K562 (cell line): Measurements from ENCODE around the gene PDZD2. TPM values are rescaled to one million over a fixed set of nuclear protein-coding genes. Genes with fewer than 3 reads are reported as not detected.

ENCODE experiments used
- ATAC-seq: fragments of 200-7000 bp; cut with Tn5 transposase; 3 replicates; pipeline ENCODE4 v1.9.1; 2020; ENCODE audit warnings: moderate library complexity
- BruUV-seq: library from RNA; stranded (reverse); fragments of 400-500 nt; replicated peaks from 2 replicates; lab custom pipeline; 2021; lab: Mats Ljungman, UMichigan
- CTCF ChIA-PET: fragments of 300-600 bp; formaldehyde crosslinking; extraction: SDS; loops from one replicate; lab custom pipeline; 2021; ENCODE audit warnings: low intra/inter-chr PET ratio; lab: Yijun Ruan, JAX
- POLR2A ChIA-PET: fragments of 300-600, 350-650 bp; sonication (Branson Sonifier 250); formaldehyde crosslinking; extraction: SDS; loops from one replicate; lab custom pipeline; 2021; ENCODE audit warnings: antibody characterized with exemption, inconsistent platforms; lab: Yijun Ruan, JAX
- DNase-seq, 4 experiments: peaks; one replicate each; pipeline versions ENCODE4 v3.0.0 to v3.0.0-alpha.2; 2011 to 2018; ENCODE audit warnings: low spot score in 3 of 4, mixed read lengths in 3 of 4; ENCODE audit errors: extremely low read depth in 1 of 4
- FAIRE-seq: peaks from 2 replicates; lab custom pipeline; 2011; peaks lifted over from hg19 to GRCh38; lab: Jason Lieb, UNC
- H2AFZ ChIP-seq: 2 replicates; pipeline ENCODE4 v1.6.0; 2011; ENCODE audit warnings: low read depth, low read length, control low read depth, inconsistent platforms
- H3K27ac ChIP-seq: fragments of 200-600 bp; 3 replicates; pipeline ENCODE4 v1.8.0; 2011; ENCODE audit warnings: low read depth, mild to moderate bottlenecking, control low read depth, inconsistent platforms, low read length, moderate library complexity, mixed read lengths; ENCODE audit errors: extremely low read depth
- H3K27me3 ChIP-seq, 2 experiments: fragments of 300-600 bp in 1 of 2; 2 replicates in 1 of 2; 3 replicates in 1 of 2; pipeline versions ENCODE4 v1.6.0 to v1.8.0; 2011; ENCODE audit warnings: inconsistent platforms in 2 of 2, low read length in 2 of 2, mild to moderate bottlenecking in 1 of 2, mixed read lengths in 1 of 2, moderate library complexity in 1 of 2; ENCODE audit not compliant: control insufficient read depth in 2 of 2, insufficient read depth in 2 of 2
- H3K36me3 ChIP-seq: fragments of 300-600 bp; 3 replicates; pipeline ENCODE4 v1.8.0; 2011; ENCODE audit warnings: mild to moderate bottlenecking, low read length, inconsistent platforms; ENCODE audit not compliant: control insufficient read depth, insufficient read depth
- H3K4me1 ChIP-seq, 2 experiments: fragments of 200-600 bp in 1 of 2; replicated peaks in 1 of 2; 2 replicates in 1 of 2; 3 replicates in 1 of 2; pipeline versions ENCODE4 v1.5.1 to v1.8.0; 2011; ENCODE audit warnings: inconsistent platforms in 2 of 2, low read length in 2 of 2, mild to moderate bottlenecking in 1 of 2, mixed read lengths in 1 of 2, moderate library complexity in 1 of 2; ENCODE audit not compliant: control insufficient read depth in 2 of 2, insufficient read depth in 2 of 2
- H3K4me2 ChIP-seq: 2 replicates; pipeline ENCODE4 v1.6.1; 2011; ENCODE audit warnings: low read length, control low read depth, inconsistent platforms, mixed read lengths; ENCODE audit not compliant: insufficient read depth
- H3K4me3 ChIP-seq: fragments of 200-600 bp; sonication (generic), shearing (Covaris generic); 2 replicates; pipeline ENCODE4 v1.5.1; 2016; ENCODE audit warnings: control low read depth, inconsistent platforms
- H3K79me2 ChIP-seq: fragments of 200-600 bp; 3 replicates; pipeline ENCODE4 v1.8.0; 2011; ENCODE audit warnings: low read length, inconsistent platforms; ENCODE audit not compliant: control insufficient read depth, insufficient read depth
- H3K9ac ChIP-seq, 2 experiments: 2 replicates each; pipeline versions ENCODE4 v1.6.0 to v1.6.1; 2011; ENCODE audit warnings: low read depth in 2 of 2, low read length in 2 of 2, control low read depth in 1 of 2, inconsistent platforms in 1 of 2, mild to moderate bottlenecking in 1 of 2, mixed read lengths in 1 of 2; ENCODE audit not compliant: insufficient read depth in 1 of 2
- H3K9me1 ChIP-seq: one replicate; pipeline ENCODE4 v1.6.0; 2011; ENCODE audit warnings: inconsistent platforms, mild to moderate bottlenecking, low read length, moderate library complexity; ENCODE audit not compliant: control insufficient read depth, insufficient read depth
- H3K9me3 ChIP-seq: replicated peaks from 2 replicates; pipeline ENCODE4 v1.5.1; 2011; ENCODE audit warnings: low read depth, low read length, inconsistent platforms; ENCODE audit not compliant: control insufficient read depth, insufficient read depth
- H4K20me1 ChIP-seq: replicated peaks from 2 replicates; pipeline ENCODE4 v1.6.1; 2011; ENCODE audit warnings: low read length, inconsistent platforms, mixed read lengths; ENCODE audit not compliant: control insufficient read depth, insufficient read depth
- CC2D1A ChIP-seq: fragments of 450-650 bp; IDR thresholded peaks from 2 replicates; pipeline ENCODE4 v1.6.1; 2017; ENCODE audit warnings: mild to moderate bottlenecking
- E2F4 ChIP-seq: sonication (generic); formaldehyde crosslinking; IDR thresholded peaks from 2 replicates; pipeline ENCODE4 v1.8.0; 2022; ENCODE audit warnings: mild to moderate bottlenecking, low read depth, missing genetic modification reagents
- PRMT5 ChIP-seq: sonication (generic); formaldehyde crosslinking; IDR thresholded peaks from 2 replicates; pipeline ENCODE4 v1.5.0; 2020; ENCODE audit warnings: missing genetic modification reagents
- ZNF561 ChIP-seq: fragments of 450-650 bp; formaldehyde crosslinking; conservative IDR thresholded peaks from 2 replicates; pipeline ENCODE4 v1.4.0; 2020; ENCODE audit warnings: mild to moderate bottlenecking, moderate library complexity
- WGBS: fragments of 100-300 bp; shearing (Covaris generic); methylation state at CpG from one replicate; pipeline ENCODE4 v1.1.6; 2016; ENCODE audit warnings: low coverage, mixed read lengths; ENCODE audit not compliant: insufficient coverage; ENCODE audit errors: missing lambda C conversion rate; 5-methylcytosine and 5-hydroxymethylcytosine counted together
- in situ Hi-C: fragments of 300-500 bp; cut with MboI; formaldehyde crosslinking; loops from 4 replicates; pipeline ENCODE4 v1.15.0; 2018; ENCODE audit warnings: inconsistent platforms, mixed read lengths
- intact Hi-C: fragments of 100-400 bp; cut with micrococcal nuclease; formaldehyde crosslinking; loops from 2 replicates; pipeline ENCODE4 v1.14.2; 2022
- polyA plus RNA-seq, 8 experiments: library from polyadenylated mRNA; depleted of rRNA in 4 of 8; stranded (reverse) in 5 of 8; unstranded in 3 of 8; fragments of >200 nt; fragmentation: Nextera tagmentation in 2 of 8; fragmentation: Illumina TruSeq in 1 of 8; extraction: Ambion mirVana in 2 of 8; extraction: Trizol in 1 of 8; gene quantifications; 2 replicates each; pipeline versions ENCODE4 v1.2.1 to v1.2.3, GENCODE V29; 2011 to 2014; ENCODE audit warnings: inconsistent platforms in 1 of 8, missing spikeins in 1 of 8
- total RNA-seq, 7 experiments: library from RNA; depleted of rRNA in 6 of 7; stranded (reverse); fragments of >200 nt in 6 of 7; fragmentation: Illumina TruSeq in 2 of 7; extraction: Trizol in 2 of 7; gene quantifications; 2 replicates each; pipeline versions ENCODE4 v1.2.1 to v1.2.3, GENCODE V29; 2011 to 2021; ENCODE audit warnings: low replicate concordance in 1 of 7
- TF ChIP-seq, protein P1 (sequence below), 2 experiments: fragments of 450-650 bp in 1 of 2; sonication (generic) in 1 of 2; formaldehyde crosslinking; conservative IDR thresholded peaks; 2 replicates each; pipeline versions ENCODE4 v1.4.0 to v1.8.1; 2020 to 2022; ENCODE audit warnings: mild to moderate bottlenecking in 1 of 2, missing genetic modification reagents in 1 of 2

Gene PDZD2
- total and polyA plus RNA-seq, 9 of the 15 experiments (the other 6 are each of a cell fraction or from before 2014, with no cell fraction given), result 0.02 to 0.08 (median 0.04) TPM; not detected in 6

DNA sequence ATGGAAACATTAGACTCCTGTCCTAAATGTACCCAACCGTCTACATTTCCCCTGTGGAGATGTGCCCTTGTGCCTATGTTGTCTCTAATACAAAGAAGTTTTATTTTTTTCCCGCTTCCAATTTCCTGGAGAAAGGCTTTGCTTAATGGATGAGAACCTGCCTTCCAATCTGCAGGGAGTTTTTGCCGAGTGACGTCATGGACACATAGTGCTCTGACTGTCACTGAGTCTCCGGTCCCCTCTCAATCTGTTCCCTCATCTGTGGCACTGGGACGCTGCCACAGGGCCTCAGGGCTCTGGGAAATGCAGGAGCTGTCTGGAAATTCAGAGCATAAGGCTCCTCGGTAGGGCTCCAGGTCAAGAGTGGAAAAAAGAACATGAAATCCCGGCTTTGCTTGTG lies 144.8 kb downstream of the PDZD2 start (continued):
- TF ChIP-seq, protein P1, sequence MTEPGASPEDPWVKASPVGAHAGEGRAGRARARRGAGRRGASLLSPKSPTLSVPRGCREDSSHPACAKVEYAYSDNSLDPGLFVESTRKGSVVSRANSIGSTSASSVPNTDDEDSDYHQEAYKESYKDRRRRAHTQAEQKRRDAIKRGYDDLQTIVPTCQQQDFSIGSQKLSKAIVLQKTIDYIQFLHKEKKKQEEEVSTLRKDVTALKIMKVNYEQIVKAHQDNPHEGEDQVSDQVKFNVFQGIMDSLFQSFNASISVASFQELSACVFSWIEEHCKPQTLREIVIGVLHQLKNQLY (CRISPR knock-in tag; conservative IDR thresholded peaks at IDR 0.05), result no peak
- TF ChIP-seq CC2D1A (no peak), ZNF561 (no peak), PRMT5 (CRISPR knock-in tag) (no peak)
- TF ChIP-seq, all 486 proteins: peak for 3

GRCh38 chr5:31786090-31786631 lies 147.2 kb downstream of the PDZD2 start:
- 0% methylated on average over 3 of the region's 3 CpGs for WGBS
- no peak overlapping the region for H3K9ac ChIP-seq
- intact Hi-C loops, result no loop called here
- TF ChIP-seq E2F4 (CRISPR knock-in tag), result no peak
- TF ChIP-seq, all 486 proteins: peak for 0
- ChIA-PET CTCF (interaction anchor here (0.5 kb wide), 1 partner anchor 155 kb away, joined by 3 read pairs; no protein-coding TSS in a partner anchor), POLR2A (no interaction called here)
- ATAC-seq, result no peak
- in situ Hi-C loops, result no loop called here
- FAIRE-seq, result no peak
- DNase-seq, result no peak
- H3K4me3 ChIP-seq, result no peak overlapping the region
- no peaks in the 10 kb centered on the region for H3K36me3 ChIP-seq
- no peak overlapping the region for H2AFZ ChIP-seq
- no peak overlapping the region for H3K27ac ChIP-seq
- BruUV-seq, result no TSS peak
- no peaks in the 10 kb centered on the region for H3K9me3 ChIP-seq
- H3K4me2 ChIP-seq, result no peak overlapping the region
- H4K20me1 ChIP-seq, result no peaks in the 10 kb centered on the region
- H3K9me1 ChIP-seq, result no peaks in the 10 kb centered on the region
- peaks cover 6 to 16% of the 10 kb centered on the region in 2 experiments; a peak in 3 of 5 replicates for H3K27me3 ChIP-seq
- H3K4me1 ChIP-seq, result no peaks in the 10 kb centered on the region
- no peaks in the 10 kb centered on the region for H3K79me2 ChIP-seq
